ENCODE data around the gene ARHGAP31. TPM values are rescaled to one million over a fixed set of nuclear protein-coding genes. Genes with fewer than 3 reads are reported as not detected.

Gene ARHGAP31
- total and polyA plus RNA-seq, 10 of the 15 experiments (the other 5 are each of a cell fraction or from before 2014, with no cell fraction given) = 0.97 to 29.8 (median 10.3) TPM

GRCh38 chr3:119292666-119293065 is 1.5 kb upstream of the ARHGAP31 start:
- intact Hi-C loops (cut with micrococcal nuclease; ENCODE audit: unreplicated experiment) (loop anchor here (5.0 to 10.0 kb wide), 3 partner anchors 60 to 802 kb away; partner anchors contain the start of genes GSK3B, POGLUT1 and TMEM39A), in situ Hi-C loops (cut with MboI) (loop anchor here (25.0 kb wide), 1 partner anchor 395 kb away; the partner anchor contains the start of gene COX17)
- TF ChIP-seq E2F8 (IDR thresholded peaks at IDR 0.05; ENCODE audit: low read depth, partially characterized antibody) (no peak), RUNX3 (IDR thresholded peaks at IDR 0.05; ENCODE audit: low read length) (peak; percentile 51)
- ATAC-seq = no peak
- H3K9ac ChIP-seq (ENCODE audit: control insufficient read depth, insufficient read depth, low read length) = no peak overlapping the region
- SMC1A ChIA-PET (ENCODE audit: uncharacterized antibody, unreplicated experiment) = interaction anchor here (1.0 to 6.9 kb wide), 7 partner anchors 10 to 311 kb away, joined by 3 to 62 read pairs (median 6); no protein-coding TSS in a partner anchor
- peaks cover 15% of the 10 kb centered on the region for H3K4me1 ChIP-seq (ENCODE audit: control insufficient read depth, insufficient read depth, low read length)
- POLR2A ChIA-PET = interaction anchor here (1.0 kb wide), 1 partner anchor 9 kb away, joined by 4 read pairs; no protein-coding TSS in a partner anchor
- RAD21 ChIA-PET (ENCODE audit: unreplicated experiment) = interaction anchor here (1.4 to 7.1 kb wide), 5 partner anchors 33 to 308 kb away, joined by 6 to 66 read pairs (median 14); partner anchors contain the start of gene B4GALT4
- no peaks in the 10 kb centered on the region for H4K20me1 ChIP-seq (ENCODE audit: control insufficient read depth, insufficient read depth)
- H3K4me2 ChIP-seq (ENCODE audit: control insufficient read depth, insufficient read depth) = peak overlapping the region; percentile 94; the same call in 1 of the 2 replicates
- 14% methylated on average over 4 of the region's 4 CpGs for WGBS (ENCODE audit: insufficient coverage, insufficient replicate concordance, low lambda C conversion rate, missing lambda C conversion rate)
- no peak overlapping the region for H2AFZ ChIP-seq (ENCODE audit: control insufficient read depth, low read depth, low read length)
- CTCF ChIA-PET = interaction anchor here (0.8 to 3.9 kb wide), 10 partner anchors 9 to 403 kb away, joined by 3 to 21 read pairs (median 4); partner anchors contain the start of gene B4GALT4
- no peak overlapping the region for H3K4me3 ChIP-seq
- H3K79me2 ChIP-seq (ENCODE audit: control insufficient read depth, insufficient read depth, low read length) = peaks cover 33% of the 10 kb centered on the region
- BruUV-seq (replicated peaks) = no TSS peak
- no peak overlapping the region for H3K27ac ChIP-seq (ENCODE audit: control insufficient read depth, insufficient read depth)
- peak; percentile 7 for FAIRE-seq
- H3K36me3 ChIP-seq (ENCODE audit: control insufficient read depth in 2 of 2, insufficient read depth in 2 of 2, low read length in 1 of 2) = no peaks in the 10 kb centered on the region
- no peaks in the 10 kb centered on the region for H3K27me3 ChIP-seq (replicated peaks in 1 of 2; ENCODE audit: control insufficient read depth in 2 of 2, insufficient read depth in 2 of 2, low read length in 1 of 2)
- H3K9me3 ChIP-seq (replicated peaks; ENCODE audit: control insufficient read depth, insufficient read depth, low read length) = peaks cover 3% of the 10 kb centered on the region; the same call in 1 of the 3 replicates
- DNase-seq (ENCODE audit: low read depth, low spot score) = no peak
